HG03196 (cell line): ENCODE results near the gene XRCC2.
A peak's percentile ranks its signal among the peaks of the same experiment; 100 is the strongest.
"Not testable (repeated sequence)": the region's sequence is repeated elsewhere in the genome, so short reads cannot be mapped to it uniquely, and the experiment has no call there.

ENCODE experiments used
- ATAC-seq: cut with Tn5 transposase; IDR thresholded peaks from one replicate; pipeline ENCODE4 v1.9.1; 2021; ENCODE audit not compliant: unreplicated experiment

The XRCC2 gene

DNA sequence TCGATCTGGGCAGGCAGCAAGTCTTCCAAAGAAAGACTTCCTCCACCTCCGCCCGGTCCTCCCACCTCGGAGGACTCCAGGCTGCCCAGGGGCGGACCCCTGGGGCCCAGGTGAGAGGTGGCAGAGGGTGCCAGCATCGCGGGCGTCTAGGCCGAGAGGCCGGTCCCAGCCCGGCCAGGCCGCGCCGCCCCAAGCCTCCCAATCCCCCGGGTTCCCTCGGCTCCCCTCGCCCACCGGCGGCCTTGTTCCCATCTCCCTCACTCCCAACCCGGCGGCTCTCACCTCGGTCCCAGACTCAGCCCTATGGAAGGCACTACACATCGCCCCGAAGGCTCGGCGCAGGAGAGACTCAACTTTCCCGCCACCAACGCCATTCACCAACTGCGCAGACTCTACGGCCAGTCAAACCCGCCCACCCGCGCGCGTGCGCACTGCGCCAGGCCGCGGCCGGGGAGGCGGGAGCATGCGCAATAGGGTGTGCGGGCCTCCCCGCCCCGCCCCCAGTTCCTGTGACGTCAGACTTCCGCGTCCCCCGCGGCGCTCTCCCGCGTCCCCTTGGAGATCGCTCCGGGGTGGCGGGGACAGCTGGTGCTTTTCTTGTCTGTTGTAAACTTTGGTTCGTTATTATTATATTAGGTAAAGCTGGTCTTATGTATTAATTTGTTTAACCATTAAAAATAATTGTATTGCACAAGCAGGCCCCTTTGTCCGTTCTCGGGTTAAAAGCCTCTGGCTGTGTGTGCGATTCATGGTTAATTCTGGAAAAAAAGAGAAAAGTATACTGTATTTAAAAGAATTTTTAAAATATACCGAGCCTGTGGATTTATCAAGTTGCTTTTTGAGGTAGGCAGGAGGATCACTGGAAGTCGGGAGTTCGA lies at the start of gene XRCC2:
XRCC2 (minus strand) TSS at position 383 of the 878 bp plus-strand sequence; CDS start at position 321, 62 bp downstream.
- ATAC-seq: peak; percentile 91

GRCh38 chr7:152723364-152723763 lies 47.4 kb upstream of the XRCC2 start:
- no peak for ATAC-seq

DNA sequence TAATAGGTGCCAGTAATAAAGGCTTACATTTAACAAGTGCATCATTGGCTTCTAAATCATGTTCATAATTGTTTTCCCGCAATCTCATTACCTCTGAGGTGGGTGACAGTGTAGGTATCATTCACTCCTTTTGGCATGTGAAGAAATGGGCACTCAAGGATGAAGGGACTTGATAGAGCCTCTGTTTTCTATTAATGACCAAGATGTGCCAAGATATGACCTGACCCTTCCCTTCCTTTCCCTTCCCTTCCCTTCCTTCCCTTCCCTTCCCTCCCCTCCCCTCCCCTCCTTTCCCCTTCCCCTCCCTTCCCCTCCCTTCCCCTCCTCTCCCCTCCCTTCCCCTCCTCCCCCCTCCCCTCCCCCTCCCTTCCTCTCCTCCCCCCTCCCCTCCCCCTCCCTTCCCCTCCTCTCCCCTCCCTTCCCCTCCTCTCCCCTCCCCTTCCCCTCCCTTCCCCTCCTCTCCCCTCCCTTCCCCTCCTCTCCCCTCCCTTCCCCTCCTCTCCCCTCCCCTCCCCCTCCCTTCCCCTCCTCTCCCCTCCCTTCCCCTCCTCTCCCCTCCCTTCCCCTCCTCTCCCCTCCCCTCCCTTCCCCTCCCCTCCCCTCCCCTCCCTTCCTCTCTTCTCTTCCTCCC lies 36.6 kb upstream of the XRCC2 start:
- not testable (repeated sequence) for ATAC-seq

GRCh38 chr7:152711444-152711944 lies 35.6 kb upstream of the XRCC2 start:
- no peak for ATAC-seq

DNA sequence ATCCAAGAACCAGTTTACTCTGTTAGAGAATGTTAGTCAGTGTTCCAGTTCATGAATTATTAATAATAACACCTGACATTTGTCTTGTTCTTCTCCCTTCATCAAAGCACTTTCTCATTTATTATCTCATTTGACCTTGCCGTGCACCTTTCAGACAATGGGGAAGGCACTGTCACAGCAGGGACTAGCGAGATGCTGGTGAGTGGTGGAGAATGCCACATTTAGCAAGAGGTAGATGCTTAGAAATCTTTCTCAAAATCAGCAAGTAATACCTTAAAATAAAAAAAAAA lies 34.2 kb upstream of the XRCC2 start:
- ATAC-seq: no peak

DNA sequence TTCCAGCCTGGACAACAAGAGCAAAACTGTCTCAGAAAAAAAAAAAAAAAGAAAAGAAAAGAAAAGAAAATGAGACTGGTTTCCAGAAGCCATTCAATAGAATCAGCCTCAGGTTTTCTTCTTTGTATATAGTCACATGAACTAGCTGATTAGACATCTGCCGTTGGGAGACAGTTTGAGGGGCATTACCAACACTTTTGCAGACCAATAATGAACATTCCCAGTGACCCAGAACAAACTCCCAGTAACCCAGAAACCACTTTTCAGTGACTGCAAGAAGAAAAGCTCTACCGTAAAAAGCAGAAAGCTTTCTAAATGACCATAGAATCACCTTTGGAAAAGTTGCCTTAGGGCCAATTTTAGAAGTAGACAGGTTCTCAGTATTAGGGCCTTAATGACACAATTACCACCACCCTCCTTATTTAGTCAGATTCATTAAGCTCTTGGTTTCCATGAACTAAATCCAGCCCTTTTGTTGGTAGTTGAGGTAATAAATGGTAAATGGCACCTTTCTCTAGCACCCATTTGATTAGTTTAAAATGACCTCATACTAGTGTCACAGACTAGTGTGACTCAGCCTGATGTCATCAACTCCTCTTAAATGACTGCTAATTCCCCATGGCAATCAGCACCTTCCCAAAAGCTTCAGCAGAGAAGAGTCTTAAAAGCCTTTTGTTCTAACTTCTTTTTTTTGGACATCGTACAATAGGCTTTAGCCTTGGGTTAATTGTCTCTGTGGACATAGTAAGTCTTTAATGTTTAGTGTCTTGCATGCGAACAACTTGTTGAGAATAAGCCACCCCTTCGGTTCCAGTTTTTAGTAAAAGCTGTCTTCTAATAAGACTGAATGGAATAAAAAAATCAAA lies 33.6 kb upstream of the XRCC2 start:
- ATAC-seq: no peak

GRCh38 chr7:152704796-152705384 lies 28.9 kb upstream of the XRCC2 start:
- ATAC-seq: no peak

- no peak for ATAC-seq
Measured at GRCh38 chr7:152699079-152699478, 23.1 kb upstream of the XRCC2 start.

GRCh38 chr7:152697268-152697974 lies 21.5 kb upstream of the XRCC2 start:
- not testable (repeated sequence) for ATAC-seq

DNA sequence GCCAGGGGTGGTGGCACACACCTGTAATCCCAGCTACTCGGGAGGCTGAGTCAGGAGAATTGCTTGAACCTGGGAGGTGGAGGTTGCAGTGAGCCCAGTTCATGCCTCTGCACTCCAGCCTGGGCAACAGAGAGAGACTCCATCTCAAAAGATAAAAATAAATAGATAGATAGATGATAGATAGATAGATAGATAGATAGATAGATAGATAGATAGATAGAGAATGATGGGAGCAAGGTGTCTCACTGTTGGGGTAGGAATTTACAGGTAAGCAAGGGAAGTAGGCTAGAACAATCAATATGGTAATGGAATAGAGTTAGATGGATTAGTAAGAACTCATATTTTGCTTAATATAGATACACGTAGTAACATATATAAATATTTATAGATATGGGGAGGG lies 16.3 kb upstream of the XRCC2 start:
- not testable (repeated sequence) for ATAC-seq

DNA sequence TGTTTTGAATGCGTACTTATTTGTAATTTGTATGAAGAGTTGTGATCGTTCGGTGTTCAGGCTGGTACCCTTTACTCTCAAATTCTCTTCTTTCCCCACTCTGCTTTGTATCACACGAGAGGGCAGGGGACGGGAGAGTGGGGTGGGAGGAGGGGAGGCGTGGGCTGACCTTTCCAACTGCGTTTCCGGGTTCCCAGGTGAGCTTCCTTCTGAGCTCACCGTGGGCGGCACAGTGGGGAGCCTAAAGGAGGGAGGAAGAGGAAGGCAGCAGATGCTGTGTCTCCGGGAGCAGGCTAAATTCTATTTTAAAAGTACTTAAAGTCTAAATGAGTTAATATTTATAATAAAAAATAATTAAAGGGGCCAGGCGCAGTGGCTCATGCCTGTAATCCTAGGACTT lies 7.4 kb upstream of the XRCC2 start:
- ATAC-seq: no peak

- ATAC-seq: no peak
Measured at GRCh38 chr7:152677808-152678670, 2.1 kb upstream of the XRCC2 start.

DNA sequence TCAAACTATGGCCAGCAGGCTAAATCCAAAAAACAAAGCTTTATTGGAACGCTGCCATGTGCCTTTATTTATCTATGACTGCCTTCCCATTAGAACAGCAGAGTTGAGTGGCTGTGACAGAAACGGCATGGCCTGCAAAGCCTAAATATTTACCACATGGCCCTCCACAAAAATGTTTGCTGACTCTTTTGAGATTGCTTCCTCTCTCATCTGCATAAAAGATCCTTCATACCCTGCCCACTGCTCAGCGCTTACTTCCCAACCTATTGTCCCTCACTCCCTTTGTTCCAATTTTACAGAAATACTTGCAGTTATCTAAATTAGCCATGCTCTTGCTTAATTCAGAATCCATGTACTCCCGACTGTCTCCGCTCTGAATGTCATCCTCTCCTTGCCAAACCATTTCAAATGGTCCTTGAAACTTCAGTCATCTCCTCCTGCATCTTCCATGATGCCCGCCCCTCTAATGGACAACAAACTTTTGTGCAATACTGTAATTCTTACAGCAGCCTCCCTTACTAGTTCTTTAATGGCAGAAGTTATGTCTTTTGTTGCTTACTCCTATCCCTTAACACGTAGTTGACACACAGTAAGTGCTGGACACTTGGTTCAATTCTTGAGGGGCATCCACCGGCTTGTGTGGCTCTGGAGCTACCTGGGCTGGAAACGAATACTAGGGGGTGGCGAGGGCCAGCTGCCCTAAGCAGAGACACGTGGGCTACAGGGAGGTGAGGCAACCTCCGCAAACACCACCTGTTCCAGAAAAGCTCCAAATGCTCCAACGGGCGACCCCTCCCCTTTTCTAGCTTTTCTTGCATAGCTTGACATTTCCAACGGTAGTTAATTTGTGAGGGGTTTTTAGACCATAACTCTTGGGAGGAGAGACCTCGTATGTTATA lies 832 bp downstream of the XRCC2 start:
- ATAC-seq: peak; percentile 28

DNA sequence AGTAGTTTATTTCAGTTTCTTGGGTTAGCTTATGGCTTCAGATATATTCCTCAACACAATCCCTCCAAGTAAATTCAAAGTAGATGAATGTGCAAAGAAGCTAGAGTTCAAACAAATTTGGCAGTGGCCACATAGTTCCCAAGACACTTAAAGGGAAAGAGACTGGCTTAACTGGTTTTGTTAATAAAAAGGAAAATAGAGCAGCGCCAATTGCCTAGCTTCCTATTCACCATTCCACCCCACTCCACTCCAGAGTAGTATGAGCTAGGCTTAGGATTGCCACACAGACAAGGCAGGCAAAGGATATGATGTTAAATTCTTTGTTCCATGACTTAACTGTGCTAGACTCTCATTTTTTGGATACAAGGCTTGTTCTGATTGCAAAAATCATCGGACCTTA lies 2.0 kb downstream of the XRCC2 start:
- no peak for ATAC-seq

DNA sequence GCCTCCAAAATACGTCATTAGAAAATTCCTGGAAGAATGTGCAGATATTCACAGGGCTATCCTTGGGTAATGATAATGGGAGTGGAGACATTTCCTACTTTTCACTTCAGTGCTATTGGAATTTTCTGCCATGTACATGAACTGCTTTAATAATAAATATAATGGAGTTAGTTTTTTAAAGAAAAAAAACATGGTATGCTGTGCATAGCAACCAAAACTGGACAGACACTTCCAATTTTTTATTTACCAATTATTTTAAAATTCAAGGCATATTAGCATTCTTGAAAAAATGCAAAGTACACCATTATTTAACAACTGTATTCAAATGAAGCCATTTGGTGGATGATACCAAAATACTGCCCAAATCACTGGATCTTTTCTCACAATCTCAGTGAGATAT lies 3.3 kb downstream of the XRCC2 start:
- ATAC-seq: no peak

DNA sequence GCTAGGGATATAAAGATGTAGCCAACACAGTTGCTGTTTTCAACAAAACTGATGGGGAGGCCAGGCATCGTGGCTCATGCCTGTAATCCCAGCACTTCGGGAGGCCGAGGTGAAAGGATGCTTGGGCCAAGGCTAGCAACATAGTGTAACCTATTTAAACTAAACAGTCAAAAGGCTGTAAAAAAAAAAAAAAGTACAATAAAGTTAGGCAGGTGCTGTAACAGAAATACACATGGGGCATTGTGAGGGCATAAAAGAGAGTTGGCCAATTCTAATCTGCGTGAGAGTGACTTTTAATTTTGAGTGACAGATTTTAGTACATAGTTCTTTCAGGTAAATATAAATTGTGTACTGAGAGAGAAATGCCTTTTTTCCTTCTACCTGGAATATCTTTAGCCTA lies 6.2 kb downstream of the XRCC2 start:
- ATAC-seq: no peak

- ATAC-seq: no peak
Measured at GRCh38 chr7:152668975-152669374, 7.0 kb downstream of the XRCC2 start.

- no peak for ATAC-seq
Measured at GRCh38 chr7:152667958-152668357, 8.0 kb downstream of the XRCC2 start.
